ENCODE results near the gene PEX13.

DNA sequence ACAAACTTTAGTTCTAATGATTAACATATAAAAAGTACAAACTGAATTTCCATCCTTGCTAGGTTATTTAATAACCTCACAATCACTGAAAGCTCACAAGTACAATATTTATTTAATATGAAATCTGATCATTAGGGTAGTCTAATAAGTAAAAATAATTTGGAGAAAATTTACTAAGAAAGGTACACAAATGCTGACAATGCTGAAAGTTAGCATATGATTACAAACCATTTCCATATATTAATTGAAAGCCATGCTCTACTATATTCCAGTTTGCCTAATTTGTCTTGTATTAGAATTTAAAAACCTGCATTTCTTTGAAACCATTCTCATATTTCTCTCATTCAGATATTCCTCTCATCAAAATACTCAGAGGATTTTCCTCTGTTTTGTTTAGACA, 8.2 kb upstream of the PEX13 start:
- TF ChIP-seq, protein P1, sequence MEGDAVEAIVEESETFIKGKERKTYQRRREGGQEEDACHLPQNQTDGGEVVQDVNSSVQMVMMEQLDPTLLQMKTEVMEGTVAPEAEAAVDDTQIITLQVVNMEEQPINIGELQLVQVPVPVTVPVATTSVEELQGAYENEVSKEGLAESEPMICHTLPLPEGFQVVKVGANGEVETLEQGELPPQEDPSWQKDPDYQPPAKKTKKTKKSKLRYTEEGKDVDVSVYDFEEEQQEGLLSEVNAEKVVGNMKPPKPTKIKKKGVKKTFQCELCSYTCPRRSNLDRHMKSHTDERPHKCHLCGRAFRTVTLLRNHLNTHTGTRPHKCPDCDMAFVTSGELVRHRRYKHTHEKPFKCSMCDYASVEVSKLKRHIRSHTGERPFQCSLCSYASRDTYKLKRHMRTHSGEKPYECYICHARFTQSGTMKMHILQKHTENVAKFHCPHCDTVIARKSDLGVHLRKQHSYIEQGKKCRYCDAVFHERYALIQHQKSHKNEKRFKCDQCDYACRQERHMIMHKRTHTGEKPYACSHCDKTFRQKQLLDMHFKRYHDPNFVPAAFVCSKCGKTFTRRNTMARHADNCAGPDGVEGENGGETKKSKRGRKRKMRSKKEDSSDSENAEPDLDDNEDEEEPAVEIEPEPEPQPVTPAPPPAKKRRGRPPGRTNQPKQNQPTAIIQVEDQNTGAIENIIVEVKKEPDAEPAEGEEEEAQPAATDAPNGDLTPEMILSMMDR (IDR thresholded peaks at IDR 0.05): no peak
- no peak for TF ChIP-seq POLR2A (IDR thresholded peaks at IDR 0.05)

Data from adrenal gland (tissue), 5 donors.